GM18498 (cell line): ENCODE data around the gene COQ4.
"Not testable (repeated sequence)": the region's sequence is repeated elsewhere in the genome, so short reads cannot be mapped to it uniquely, and the experiment has no call there.

Source experiments
- ATAC-seq: cut with Tn5 transposase; IDR thresholded peaks from one replicate; pipeline ENCODE4 v1.9.1; 2021; ENCODE audit warnings: mild to moderate bottlenecking, moderate library complexity; ENCODE audit not compliant: unreplicated experiment

The COQ4 gene

DNA sequence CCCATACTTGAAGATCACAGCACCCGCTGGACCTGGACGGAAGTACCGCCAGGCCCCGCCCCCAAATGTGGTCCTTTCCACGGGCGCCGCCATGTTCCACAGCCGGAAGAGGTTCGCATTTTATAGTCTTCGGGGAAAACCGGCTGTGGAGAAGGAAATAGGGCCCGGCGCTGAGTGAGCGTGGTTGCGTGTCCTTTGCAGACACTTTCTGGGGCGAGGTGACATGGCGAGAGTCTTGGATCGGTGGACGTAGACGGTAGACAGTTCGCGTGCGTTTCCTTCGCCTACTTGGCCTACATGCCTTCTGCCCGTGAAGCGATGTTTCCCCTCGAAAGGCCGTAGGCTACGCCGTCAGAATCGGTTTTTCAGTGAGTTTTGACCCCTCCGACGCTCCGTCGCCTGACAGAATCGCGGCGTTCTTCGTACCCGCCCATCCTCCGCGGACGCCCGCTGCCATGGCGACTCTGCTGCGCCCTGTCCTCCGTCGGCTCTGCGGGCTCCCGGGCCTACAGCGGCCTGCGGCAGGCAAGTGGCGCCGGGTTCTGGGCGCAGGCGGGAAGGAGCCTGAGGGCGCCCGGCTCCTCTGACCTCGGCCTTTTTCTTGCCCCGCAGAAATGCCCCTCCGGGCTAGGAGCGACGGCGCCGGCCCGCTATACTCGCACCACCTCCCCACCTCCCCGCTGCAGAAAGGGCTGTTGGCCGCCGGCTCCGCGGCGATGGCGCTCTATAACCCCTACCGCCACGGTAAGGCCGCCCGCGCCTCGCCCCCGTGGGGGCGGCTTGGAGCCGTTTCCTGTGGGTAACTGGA is at the start of gene COQ4, which contains the start of gene TRUB2:
COQ4 (plus strand) TSS at position 436 of the 808 bp plus-strand sequence; CDS start at position 456, 20 bp downstream.
TRUB2 (minus strand) TSS at position 44 of the 808 bp plus-strand sequence; CDS start at position 5, 39 bp downstream.
- ATAC-seq: peak; percentile 83

DNA sequence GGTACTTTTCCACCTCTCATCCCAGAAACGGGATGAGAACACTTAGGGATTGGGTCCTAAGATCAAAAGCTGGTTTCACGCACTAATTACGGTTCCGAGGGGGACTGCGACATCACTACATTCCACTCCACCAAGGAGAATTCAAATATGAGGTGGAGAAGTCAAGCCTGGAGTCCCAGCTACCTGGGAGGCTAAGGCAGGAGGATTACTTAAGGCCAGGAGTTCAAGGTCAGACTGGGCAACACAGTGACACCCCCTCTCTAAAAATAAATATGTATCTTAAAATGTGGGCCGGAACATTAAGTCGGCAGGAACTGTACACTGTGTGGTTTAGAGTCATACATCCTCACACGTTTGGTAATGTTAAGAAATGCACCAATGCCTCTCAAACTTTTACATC is 48.4 kb upstream of the COQ4 start:
- no peak for ATAC-seq

DNA sequence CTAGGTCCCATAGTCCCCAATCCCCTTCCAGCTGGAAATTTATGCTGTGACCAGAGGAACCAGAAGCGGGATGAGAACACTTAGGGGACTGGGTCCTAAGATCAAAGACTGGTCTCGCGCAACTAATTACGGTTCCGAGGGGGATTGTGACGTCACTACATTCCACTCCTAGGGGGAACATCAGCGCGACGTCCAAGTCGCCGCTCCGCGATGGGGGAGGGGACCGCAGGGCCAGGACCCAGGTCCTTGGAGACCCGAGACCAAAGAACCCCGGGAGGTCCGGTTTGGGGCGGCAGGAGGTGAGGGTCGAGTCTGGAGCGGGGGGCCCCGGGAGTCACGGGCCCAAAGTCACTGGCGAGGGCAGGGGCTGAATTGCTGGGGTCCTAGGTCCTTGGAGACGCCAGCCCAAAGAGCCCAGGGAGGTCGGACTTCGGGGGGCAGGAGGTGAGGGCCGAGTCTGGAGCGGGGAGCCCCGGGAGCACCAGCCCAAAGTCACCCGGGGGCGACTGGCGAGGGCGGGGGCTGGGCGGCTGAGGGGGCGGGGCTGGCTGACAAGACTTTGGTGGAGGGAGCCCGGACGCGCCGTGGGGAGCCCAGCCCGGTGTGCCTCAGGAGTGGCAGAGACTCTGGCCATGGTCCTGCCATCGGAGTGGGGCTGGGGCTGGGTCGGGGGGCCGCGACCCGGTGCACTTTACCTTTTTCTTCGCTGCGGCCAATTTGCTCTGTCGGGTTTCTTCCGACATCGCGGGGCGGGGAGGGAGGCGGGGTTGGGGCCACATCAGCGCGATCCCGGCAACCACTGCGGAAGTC is 47.2 kb upstream of the COQ4 start, which contains the start of gene GOLGA2:
GOLGA2 (minus strand) TSS at position 810 of the 810 bp plus-strand sequence; CDS start at position 779, 31 bp downstream.
- peak; percentile 53 for ATAC-seq

DNA sequence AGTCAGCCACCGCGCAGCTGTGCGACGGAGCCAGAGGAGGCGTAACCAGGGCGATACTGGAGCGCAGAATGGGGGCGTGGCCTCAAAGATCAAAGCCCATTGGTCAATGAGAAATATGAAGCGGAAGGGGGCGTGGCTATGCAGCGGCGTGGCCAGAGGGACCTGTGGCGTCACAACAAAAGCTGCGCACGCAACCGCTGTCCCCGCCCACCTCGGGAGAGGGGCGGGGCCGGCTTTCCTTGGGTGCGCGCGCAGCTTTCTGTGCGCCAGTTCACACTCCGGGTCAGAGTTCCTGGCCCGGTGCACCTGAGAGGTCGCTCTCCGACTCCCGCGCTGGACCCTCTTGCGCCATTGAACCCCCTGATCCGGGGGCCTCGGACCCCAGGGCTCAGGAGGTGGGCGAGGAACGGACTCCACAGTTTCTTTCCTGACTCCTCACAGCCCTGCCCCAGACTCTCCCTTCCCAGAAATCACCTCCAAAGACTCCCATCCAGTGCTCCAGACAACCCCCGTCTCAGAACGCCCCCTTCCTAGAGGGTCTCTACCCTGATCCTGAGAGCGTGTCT is 46.5 kb upstream of the COQ4 start, which contains the start of gene SWI5:
SWI5 (plus strand) TSS at position 269 of the 566 bp plus-strand sequence.
- peak; percentile 97 for ATAC-seq

DNA sequence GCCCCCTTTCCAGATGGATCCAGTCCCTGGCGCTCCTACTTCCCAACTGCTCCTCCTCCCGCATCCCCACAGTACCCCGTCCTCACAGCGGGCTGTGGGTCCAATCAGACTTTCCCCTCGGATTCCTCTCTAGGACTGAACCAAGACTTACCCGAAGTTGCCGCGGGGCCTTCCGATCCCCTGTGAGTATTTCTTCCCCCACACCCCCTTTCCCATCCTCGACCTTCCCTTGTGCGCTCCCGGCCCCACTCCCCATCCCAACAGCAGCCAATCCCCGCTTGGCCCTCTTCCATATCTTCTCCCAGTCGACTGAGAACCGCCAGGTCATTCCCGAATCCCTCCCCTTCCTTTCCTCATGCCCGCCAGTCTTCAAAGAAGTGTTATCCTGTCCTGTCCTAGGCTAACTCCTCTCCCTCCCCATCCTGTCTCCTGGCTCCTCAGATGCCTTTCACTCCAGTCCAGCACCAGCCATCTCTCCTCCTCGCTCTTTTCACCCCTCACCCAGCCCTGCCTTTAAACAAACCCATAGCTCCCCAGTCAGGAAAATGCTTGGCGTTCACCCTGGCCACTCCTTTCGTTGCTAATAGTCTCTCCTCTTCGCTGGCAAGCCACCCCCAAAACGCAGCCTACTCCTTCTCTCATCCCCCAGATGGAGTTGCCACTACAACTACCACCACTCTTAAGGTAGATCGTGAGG is 45.9 kb upstream of the COQ4 start:
- ATAC-seq: no peak

DNA sequence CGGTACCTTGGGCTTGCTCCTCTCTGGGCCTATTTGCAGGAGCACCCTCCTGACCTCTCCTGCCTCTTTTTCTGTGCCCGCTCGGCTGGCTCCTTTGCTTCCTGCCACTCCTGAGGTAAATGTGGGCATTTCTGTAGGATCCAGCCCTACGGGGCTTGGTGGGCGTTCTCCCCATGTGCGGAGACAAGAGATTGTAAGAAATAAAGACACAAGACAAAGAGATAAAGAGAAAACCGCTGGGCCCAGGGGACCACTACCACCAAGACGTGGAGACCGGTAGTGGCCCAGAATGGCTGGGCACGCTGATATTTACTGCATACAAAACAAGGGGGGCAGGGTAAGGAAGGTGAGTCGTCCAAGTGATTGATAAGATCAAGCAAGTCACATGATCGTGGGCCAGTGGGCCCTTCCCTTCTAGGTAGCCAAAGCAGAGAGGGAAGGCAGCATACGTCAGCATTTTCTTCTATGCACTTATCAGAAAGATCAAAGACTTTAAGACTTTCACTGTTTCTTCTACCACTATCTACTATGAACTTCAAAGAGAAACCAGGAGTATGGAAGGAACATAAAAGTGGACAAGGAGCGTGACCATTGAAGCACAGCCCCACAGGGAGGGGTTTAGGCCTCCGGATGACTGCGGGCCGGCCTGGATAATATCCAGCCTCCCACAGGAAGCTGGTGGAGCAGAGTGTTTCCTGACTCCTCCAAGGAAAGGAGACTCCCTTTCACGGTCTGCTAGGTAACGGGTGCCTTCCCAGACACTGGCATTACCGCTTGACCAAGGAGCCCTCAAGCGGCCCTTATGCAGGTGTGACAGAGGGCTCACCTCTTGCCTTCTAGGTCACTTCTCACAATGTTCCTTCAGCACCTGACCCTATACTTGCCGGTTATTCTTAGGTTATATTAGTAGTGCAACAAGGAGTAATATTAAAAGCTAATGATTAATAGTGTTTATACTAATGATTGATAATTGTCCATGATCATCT is 43.3 kb upstream of the COQ4 start:
- ATAC-seq: not testable (repeated sequence)

DNA sequence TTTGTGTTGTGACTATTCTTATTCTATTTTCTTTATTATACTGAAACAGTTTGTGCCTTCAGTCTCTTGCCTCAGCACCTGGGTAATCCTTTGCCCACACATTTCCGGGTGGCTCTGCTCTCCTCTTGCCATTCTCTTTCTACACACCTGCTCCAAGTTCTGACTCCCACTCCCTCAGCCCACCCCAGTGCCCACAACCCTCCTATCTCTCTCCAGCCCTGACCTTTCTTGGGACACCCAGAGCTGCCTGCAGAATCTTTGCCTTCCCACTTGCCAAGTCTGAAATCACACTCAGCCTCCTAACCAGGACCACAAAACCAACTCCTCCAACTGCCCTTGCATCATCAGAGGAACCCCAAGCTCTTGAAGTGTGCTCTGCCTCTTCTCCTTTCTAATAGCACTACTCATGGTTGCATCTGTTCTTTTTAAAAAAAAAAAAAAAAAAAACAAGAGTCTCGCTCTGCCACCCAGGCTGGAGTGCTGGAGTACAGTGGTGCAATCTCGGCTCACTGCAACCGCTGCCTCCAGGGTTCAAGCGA is 42.5 kb upstream of the COQ4 start:
- ATAC-seq: no peak

DNA sequence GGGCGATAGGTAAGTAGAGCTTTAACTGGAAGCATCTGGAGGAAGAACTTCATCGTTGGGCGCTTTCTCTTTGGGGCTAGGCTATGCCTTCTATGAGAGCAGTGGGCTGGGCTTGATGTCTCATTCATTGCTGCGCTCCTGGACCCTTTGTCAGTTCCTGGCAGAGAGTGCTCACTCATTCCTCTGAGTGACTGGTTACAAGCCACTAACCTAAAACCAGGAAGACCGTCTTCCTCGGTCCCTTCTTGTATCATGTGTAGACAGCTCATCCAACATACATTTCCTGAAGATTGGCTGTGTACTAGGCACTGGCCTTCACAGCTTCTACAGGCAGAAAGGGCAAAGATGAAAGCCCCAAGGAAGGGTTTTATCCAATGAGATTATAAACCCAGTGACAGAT is 40.1 kb upstream of the COQ4 start:
- no peak for ATAC-seq

DNA sequence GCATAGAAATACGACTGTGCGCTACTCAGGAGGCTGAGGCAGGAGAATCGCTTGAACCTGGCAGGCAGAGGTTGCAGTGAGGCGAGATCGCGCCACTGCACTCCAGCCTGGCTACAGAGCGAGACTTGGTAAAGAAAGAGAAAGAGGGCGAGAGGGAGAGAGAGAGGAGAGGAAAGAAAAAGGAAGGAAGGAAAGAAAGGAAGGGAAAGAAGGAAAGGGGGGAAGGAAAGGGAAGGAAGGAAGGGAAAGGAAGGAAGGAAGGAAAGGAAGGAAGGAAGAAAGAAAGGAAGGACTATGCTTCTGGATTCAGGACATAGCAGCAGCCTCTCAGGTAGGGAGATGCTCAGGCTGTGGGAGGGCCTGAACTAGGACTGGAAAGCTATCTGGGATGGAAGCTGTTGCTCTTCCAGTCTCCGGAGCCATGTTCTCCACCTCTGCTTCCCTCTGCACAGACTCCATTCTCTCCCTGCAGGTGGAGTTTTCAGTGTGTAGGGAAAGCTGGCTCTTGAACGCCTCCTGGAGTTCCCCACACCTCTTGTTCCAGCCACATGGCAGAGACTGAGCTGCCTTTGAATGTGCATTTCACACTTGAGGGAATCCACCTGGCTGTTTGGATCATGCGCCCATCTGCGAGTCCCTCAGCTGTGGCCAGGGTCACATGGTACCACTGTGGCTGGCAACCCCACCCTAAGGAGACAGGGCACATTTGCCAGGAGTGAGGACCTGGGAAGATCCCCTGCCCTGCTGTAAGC is 37.4 kb upstream of the COQ4 start:
- ATAC-seq: no peak

DNA sequence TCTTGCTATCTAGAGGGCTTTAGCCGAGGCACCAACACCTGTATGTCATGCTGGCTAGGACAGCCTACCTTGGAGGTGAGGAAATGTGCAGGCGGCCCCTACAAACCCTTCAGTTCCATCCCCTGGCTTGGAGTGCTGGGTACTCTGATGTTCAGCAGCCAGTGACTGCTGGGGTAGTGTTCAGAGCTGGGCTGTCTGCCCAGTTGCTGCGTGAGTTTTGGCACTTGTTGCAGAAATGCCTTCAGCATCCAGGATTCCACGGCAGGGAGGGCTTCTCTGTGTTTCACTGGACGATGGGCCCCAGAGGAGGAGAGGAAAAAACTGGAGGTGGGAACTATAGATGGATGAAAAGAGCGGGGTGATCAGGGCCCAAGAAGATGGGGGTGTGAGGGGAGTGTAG is 36.2 kb upstream of the COQ4 start:
- no peak for ATAC-seq

DNA sequence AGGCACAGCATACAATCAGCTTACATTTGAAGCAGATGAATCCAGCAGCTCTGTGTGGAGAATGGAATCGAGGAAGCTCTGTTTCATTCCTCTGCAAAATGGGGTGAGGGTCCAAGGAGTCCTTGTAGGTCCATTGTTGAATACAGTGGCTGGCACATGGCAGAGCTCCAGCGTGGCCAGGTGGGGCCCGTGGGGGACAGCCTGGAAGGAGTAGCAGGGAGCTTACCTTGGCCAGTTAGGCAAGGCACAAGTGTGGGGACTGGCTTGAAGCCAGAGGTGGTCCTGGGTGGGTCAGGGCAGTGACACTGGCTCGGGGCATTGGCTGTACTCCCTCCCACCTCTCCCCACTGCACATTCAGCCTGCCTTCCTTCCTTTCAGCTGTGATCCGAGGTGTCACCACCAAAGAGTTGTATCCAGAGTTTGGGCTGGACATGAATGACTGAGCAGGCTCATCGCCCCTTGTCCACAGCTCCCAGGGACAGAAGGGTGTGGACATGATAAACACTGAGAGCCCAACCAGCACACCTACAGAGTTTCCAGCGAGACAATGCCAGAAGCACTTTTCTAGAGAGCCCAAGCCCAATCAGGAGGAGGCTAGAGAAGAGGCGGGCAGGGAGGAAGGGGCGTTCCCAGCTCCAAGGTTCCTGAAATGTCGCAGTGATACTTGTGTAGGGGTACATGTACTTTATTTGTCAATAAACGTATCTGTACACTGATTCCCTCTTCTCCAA is 34.2 kb upstream of the COQ4 start:
- no peak for ATAC-seq

DNA sequence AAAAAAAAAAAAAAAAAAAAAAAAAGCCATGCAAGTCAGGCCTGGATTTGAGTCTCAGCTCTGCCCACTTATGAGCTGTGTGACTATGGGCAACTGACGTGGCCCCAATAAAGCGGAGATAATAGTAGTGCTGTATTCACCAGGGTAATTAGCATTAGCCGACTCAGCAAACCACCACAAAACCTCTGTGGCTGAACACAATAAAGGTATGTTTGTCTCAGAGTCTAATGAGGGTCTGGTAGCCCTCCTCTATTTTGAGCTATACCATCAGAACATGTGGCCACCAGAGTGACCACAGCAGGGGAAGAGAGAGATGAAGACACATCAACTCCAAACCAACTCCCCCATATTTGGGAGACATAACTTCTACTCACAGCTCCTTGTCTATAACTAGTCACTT is 30.6 kb upstream of the COQ4 start:
- no peak for ATAC-seq

DNA sequence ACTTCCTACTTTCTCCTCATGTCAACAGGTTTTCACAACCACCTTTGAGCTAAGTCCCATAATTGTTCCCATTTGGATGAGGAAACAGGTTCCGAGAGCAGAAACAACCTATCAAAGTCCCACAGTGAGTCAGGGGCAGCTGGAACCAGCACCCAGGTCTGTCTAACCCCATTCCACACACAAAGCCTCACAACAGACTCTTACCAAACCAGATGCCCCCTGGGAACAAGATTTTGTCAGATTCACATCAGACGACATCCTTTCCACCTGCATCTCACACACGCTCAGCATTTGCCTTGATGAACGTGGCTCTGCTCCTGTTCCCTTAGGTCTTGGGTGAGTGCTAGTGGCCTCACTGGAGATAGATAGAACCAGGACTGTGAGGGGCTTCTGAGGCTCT is 29.5 kb upstream of the COQ4 start:
- ATAC-seq: no peak

DNA sequence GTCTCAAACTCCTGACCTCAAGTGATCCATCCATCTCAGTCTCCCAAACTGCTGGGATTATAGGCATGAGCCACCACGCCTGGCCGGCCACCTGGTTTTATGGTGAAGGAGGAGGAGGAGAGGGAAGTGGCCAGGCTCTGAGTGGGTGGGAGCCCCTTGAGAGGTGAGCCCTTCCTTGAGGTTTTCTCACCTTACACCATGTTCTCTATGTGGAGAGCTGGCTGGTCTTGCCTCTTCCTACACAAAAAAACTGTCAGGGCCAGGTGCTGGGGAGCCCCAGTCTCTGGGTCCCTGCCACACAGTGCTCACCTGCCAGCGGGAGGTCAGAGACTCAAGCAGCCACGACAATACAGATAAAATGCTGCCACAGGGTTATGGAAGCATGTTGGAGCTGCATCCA is 28.5 kb upstream of the COQ4 start:
- no peak for ATAC-seq

DNA sequence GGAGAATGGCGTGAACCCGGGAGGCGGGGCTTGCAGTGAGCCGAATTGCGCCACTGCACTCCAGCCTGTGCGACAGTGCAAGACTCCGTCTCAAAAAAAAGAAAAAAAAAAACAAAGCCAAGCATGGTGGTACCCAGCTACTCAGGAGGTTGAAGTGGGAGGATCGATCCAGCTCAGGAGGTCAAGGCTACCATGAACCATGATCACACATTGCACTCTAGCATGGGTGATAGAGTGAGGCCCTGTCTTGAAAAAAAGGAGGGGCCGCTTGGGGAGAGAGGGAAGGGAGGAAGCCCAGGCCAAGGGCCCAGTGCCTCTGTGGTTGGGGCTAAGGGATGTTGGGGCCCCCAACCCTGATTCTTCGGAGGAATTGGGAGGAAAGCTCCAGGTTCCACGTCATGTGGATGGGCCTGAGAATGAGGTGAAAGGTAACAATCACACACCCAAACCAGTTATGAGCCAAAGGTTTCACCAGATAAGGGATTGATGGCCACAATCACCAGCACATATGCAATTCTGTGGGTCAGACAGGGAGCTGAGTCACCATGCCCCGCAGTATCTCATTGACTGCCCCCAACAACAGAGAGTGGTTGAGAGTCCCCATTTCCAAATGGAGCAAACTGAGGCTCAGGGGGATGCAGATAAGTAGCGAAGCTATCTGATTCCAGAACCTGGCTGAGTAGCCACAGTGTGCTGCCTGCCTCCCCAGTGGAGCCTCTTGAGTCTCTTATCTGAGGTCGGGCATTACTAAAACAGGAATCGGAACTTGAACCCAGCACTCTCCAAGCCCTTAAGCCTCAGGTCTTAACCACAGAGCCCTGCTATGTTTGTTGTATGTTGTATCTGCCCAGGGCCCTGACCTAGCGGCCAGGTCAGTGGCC is 26.1 kb upstream of the COQ4 start:
- no peak for ATAC-seq

DNA sequence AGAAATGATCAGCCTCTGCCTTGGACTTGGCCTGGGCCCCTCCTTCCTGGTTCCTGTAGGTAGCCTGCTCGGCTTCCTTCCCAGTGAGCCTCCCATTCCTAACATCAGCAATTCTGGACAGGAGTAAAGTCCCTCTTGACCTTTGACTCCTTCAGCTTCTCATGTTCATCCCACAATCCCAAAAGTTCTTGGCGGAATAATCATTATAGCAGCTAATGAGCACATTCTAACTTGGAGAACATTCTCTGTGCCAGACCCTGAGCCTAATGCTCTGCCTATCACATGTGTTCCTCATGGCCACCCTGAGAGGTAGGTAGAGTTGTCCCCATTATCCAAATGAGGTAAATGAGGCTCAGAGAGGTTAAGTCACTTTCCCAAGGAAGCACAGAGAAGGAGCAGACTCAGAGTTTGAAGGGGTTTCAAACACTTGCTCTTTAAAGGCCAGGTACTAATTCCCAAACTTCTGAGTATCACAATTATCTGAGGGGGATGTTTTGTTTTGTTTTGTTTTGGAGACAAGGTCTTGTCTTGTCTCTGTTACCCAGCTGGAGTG is 25.3 kb upstream of the COQ4 start:
- no peak for ATAC-seq
